Measurements from ENCODE around the gene DNAJC7.
"Not testable (repeated sequence)": the region's sequence is repeated elsewhere in the genome, so short reads cannot be mapped to it uniquely, and the experiment has no call there.

The DNAJC7 gene

DNA sequence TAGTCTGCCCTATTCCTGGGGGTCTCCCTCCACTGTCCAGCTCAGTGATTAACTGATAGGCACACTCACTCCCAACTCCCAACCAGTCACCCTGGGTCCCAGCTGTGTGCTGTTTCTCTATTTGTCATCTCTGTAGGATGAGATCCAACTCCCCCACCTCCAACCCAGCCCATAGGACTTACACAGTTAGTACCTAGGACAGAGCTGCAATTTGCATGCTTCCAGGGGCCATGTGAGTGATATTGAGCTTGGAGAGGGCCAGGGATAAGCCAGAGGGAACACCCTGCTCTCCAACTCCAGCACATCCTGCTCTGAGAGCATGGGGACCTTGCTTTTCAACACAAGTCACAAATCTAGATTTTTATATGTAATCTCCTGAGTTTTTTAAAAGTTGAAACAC, 24.4 kb upstream of the DNAJC7 start:
- DNase-seq (ENCODE audit: low read depth in 2 of 2, low spot score in 1 of 2) = no peak

GRCh38 chr17:42040818-42041217, 23.6 kb upstream of the DNAJC7 start:
- no peak for DNase-seq (ENCODE audit: low read depth in 2 of 2, low spot score in 1 of 2)

- no peak for DNase-seq (ENCODE audit: low read depth in 2 of 2, low spot score in 1 of 2)
Observed at GRCh38 chr17:42039794-42040763, 22.8 kb upstream of the DNAJC7 start.

GRCh38 chr17:42038221-42038973, 21.2 kb upstream of the DNAJC7 start:
- DNase-seq (ENCODE audit: low read depth in 2 of 2, low spot score in 1 of 2) = no peak

GRCh38 chr17:42034059-42034458, 16.8 kb upstream of the DNAJC7 start:
- DNase-seq (ENCODE audit: low read depth in 2 of 2, low spot score in 1 of 2) = no peak

DNA sequence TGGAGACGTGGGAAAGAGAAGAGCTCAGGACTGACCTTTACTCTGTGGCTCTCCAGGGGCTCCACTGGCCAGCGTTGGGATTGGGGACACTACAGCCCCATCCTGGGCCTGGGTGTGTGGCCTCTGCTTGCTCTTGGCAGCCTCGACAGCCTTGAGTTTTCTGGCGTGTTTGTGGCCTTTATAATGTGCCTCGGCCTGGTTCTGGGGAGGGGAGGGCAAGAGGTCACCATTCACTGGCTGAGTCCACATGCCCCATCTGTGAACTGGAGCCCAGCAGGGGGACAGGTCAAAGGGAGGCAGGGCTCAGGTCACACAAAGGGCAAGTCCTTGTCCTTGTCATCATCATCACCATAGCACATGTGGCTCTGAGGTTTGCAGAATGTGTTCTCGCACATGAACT, 14.3 kb upstream of the DNAJC7 start:
- no peak for DNase-seq (ENCODE audit: low read depth in 2 of 2, low spot score in 1 of 2)

- no peak for DNase-seq (ENCODE audit: low read depth in 2 of 2, low spot score in 1 of 2)
Observed at GRCh38 chr17:42028791-42029127, 11.5 kb upstream of the DNAJC7 start.

GRCh38 chr17:42027961-42028790, 10.9 kb upstream of the DNAJC7 start:
- no peak for DNase-seq (ENCODE audit: low read depth in 2 of 2, low spot score in 1 of 2)

- no peak for DNase-seq (ENCODE audit: low read depth in 2 of 2, low spot score in 1 of 2)
Observed at GRCh38 chr17:42027590-42027889, 10.3 kb upstream of the DNAJC7 start.

DNA sequence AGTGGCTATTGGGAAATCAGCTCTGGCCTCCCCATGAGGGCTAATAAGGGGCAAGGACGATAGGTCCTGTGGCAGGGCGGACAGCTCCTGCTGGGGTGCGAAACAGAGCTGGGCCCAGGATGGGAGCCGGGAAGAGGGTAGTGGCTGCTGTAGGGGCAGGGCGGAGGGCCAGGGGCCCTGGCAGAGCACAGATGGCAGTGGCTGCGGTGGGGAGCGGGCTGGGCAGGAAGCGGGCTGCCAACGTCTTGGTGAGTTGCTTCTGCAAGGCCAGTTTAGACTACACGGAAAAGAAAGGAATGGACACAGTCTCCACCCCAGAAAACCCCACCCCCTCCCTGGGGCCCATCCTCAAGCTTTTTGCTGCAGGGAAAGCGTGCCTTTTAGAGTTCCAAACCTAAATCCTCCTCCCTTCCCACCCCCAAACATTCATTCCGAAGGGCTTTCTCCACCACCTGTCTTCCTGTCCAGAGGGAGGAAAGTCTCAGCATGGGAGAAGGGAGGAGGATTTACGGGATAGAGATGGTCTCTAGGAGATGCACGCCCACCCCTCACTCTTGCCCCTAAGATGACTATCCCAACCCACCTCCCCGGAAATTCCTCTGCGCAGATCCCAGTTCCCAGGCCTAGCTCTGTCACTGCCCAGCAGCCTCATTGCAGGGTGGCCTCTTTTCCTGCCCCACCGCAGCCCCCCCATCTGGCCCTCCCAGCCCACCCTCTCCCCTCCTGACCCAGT, 9.8 kb upstream of the DNAJC7 start:
- no peak for DNase-seq (ENCODE audit: low read depth in 2 of 2, low spot score in 1 of 2)

DNA sequence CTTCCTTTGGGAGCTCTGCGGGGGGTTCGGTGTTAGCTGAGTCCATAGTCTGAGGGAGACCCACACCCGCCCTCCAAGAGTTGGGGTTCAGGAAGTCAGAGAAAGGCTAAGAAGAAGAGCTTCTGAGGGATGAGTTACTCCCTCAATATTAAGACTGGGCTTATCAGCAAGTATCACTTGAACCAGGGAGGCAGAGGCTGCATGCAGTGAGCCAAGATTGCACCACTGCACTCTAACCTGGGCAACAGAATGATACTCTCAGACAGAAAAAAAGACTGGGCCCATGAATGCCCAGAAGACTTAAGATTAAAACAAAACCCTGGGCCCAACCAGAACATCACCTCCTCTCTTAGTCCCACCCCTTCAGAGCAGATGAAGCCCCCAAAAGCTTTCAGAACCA, 8.7 kb upstream of the DNAJC7 start:
- no peak for DNase-seq (ENCODE audit: low read depth in 2 of 2, low spot score in 1 of 2)

- no peak for DNase-seq (ENCODE audit: low read depth in 2 of 2, low spot score in 1 of 2)
Observed at GRCh38 chr17:42025191-42025579, 7.9 kb upstream of the DNAJC7 start.

- DNase-seq (ENCODE audit: low read depth in 2 of 2, low spot score in 1 of 2) = no peak
Observed at GRCh38 chr17:42023524-42024349, 6.5 kb upstream of the DNAJC7 start.

DNA sequence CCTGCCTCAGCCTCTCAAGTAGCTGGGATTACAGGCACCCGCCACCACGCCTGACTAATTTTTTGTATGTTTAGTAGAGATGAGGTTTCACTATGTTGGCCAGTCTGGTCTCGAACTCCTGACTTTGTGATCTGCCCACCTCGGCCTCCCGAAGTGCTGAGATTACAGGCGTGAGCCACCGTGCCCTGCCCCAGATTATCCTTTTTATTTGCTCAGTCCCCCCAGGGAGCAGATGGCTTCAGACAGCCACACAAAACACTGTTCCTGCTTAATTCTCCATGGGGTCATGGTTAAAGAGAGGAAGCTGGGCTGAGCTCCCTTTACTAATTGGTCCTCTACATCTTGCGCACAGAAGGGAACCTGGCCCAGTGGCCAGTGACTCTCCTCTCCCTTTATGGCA, 3.6 kb upstream of the DNAJC7 start:
- not testable (repeated sequence) for DNase-seq (ENCODE audit: low read depth in 2 of 2, low spot score in 1 of 2)

DNA sequence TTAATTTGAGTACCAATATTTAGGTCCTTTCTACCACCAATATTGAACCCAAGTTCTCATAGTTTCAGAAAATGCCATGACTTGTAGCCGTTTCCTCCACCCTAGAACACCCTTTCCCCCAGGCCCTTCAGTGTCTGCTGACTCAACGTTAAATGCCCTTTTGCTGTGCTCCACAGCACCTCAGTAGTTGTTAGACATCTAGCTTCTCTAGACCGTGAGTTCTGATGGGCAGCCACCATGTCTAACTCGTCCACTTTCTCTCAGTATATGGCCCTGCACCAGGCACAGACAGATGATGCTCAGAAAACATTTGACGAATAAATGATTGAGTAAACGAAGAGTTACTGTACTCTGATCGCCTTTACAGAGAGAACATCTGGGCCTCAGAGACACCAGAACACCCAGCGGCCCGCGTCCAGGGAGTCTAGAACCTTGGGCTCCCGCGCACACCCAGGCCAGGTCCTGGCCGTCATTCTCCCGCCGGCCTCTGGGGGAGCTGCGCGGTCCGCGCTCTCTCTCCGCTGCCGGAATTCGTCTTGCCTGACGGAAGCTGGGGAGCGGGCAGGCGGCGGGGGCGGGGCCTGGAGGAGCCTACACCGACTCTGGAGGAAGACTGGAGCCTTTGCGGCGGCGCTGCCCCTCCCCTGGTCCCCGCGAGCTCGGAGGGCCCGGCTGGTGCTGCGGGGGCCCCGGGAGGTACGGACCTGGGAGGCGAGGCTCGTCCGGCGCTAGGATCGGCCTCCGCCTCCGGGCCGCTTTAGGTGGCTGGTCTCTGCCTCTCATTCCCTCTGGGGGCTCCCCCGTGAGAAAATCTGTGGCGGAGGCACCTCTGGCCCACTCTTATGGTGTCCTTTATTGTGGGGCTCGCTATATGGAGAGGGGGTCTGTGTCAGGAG, 2.5 kb upstream of the DNAJC7 start, which contains the start of gene NKIRAS2:
NKIRAS2 (plus strand) TSS at position 582 of the 896 bp plus-strand sequence. CDS start 1,488 bp downstream, outside the sequence.
- DNase-seq (ENCODE audit: low read depth in 2 of 2, low spot score in 1 of 2) = peak; percentile 76 to 88

- no peak for DNase-seq (ENCODE audit: low read depth in 2 of 2, low spot score in 1 of 2)
Observed at GRCh38 chr17:42018988-42019387, 1.7 kb upstream of the DNAJC7 start.

- DNase-seq (ENCODE audit: low read depth in 2 of 2, low spot score in 1 of 2) = no peak
Observed at GRCh38 chr17:42018339-42018738, 1.1 kb upstream of the DNAJC7 start.

DNA sequence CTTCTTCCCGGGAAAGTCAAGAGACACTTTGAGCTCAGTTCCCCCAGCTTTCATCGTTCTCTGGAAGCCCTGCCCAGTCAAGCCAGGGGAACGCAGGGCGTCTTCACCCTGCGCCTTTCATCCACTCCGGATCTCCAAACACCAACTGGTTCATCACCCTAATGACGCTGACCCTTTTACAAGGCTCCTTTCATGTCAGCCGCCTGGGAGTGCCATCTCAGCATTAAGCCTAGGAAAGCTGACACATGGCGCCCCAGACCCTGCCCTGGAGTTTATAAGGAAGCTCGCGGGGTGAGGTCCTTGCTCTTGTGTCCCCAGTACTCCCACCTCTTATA, 594 bp upstream of the DNAJC7 start:
- DNase-seq (ENCODE audit: low read depth in 2 of 2, low spot score in 1 of 2) = no peak

DNA sequence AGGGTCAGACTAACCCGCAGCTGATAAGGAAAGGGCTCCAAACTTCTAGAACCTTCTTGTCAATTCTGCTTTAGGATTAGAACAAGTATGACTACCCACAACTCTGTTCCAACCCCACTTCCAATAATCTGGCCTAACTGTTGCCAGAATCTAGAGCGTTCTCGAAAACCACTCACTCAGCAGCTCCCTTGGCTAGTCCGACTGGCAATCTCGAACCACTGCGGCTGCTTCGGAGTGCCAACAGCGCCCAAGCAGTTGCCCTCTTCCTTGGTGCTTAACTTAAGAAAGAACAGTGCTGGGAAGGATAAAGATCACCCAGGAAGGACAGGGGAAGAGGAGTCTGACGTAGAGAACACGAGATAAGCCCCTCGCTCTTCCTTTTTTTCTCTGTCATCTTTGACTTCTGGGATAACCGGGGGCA, 818 bp downstream of the DNAJC7 start:
- DNase-seq (ENCODE audit: low read depth in 2 of 2, low spot score in 1 of 2) = no peak
